ENCODE data around the gene DNM3.

GRCh38 chr1:171850651-171851350, 9.5 kb downstream of the DNM3 start:
- TF ChIP-seq CTCF (conservative IDR thresholded peaks at IDR 0.05 in 1 of 2, IDR thresholded peaks at IDR 0.05 in 1 of 2; ENCODE audit: extremely low read depth in 1 of 2, insufficient read depth in 1 of 2, low read depth in 1 of 2, low read length in 2 of 2) (peak in 1 of 2 donors; percentile 14), EZH2 (IDR thresholded peaks at IDR 0.05; ENCODE audit: borderline replicate concordance, low read length) (no peak)
